ENCODE results near the gene DEUP1.

Gene DEUP1

DNA sequence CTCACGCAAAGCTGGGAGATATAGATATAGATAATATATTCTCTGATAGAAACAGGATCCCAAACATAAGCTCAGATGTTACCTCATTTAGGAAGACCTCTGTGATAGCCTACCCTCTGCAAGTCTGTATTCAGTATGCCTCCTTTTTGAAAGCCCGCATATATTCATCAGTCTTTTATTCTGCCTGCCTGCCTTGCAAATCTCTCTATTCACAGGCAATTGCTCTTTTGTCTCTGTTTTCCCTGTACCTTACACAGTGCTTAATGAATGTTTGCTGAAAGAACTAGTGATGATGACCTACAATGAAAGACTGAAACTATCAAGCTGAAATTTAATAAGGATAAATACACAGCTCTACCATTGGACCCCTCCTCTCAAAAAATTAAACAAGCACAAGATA lies 18.4 kb downstream of the DEUP1 start:
- no peak overlapping the region for H3K4me3 ChIP-seq (ENCODE audit: low read length)
- TF ChIP-seq, protein P1, sequence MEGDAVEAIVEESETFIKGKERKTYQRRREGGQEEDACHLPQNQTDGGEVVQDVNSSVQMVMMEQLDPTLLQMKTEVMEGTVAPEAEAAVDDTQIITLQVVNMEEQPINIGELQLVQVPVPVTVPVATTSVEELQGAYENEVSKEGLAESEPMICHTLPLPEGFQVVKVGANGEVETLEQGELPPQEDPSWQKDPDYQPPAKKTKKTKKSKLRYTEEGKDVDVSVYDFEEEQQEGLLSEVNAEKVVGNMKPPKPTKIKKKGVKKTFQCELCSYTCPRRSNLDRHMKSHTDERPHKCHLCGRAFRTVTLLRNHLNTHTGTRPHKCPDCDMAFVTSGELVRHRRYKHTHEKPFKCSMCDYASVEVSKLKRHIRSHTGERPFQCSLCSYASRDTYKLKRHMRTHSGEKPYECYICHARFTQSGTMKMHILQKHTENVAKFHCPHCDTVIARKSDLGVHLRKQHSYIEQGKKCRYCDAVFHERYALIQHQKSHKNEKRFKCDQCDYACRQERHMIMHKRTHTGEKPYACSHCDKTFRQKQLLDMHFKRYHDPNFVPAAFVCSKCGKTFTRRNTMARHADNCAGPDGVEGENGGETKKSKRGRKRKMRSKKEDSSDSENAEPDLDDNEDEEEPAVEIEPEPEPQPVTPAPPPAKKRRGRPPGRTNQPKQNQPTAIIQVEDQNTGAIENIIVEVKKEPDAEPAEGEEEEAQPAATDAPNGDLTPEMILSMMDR (IDR thresholded peaks at IDR 0.05; ENCODE audit: insufficient read depth, low read depth, low read length, missing control alignments), result no peak
- DNase-seq (ENCODE audit: low read depth), result no peak

DNA sequence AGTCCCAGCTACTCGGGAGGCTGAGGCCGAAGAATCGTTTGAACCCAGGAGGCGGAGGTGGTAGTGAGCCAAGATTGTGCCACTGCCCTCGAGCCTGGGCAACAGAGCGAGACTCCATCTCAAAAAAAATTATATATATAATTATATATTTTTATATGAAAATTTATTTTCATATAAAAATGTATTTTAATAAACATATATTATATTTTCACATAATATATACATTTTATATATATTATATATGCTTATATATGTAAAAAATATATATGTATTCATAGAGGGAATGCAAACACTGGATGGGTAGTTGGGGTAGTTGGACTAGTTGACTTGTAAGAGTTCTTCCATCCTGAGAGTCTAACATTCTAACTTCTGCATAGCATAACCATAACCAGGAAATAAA lies 20.3 kb downstream of the DEUP1 start:
- DNase-seq (ENCODE audit: low read depth), result no peak
- TF ChIP-seq, protein P1 (IDR thresholded peaks at IDR 0.05; ENCODE audit: insufficient read depth, low read depth, low read length, missing control alignments), result no peak
- no peak overlapping the region for H3K4me3 ChIP-seq (ENCODE audit: low read length)

DNA sequence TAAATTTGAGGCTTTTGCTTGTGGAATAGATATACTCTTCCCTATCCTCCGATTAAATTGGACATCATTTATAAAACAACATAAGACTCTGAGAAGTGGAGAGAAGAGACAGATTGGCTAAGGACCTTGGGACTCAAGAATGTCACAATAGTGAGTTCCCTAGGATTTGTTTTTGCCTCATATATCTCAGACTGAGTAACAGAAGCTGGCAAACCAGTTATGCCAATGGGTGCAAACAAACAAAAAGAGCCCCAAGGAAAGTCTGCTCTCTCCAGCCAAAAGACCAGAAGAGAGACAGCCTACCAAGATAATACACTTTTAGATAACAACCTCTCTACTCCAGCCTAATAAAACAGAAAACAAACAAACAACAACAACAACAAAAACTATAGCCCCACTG lies 28.9 kb downstream of the DEUP1 start:
- TF ChIP-seq, protein P1 (IDR thresholded peaks at IDR 0.05; ENCODE audit: insufficient read depth, low read depth, low read length, missing control alignments), result no peak
- no peak overlapping the region for H3K4me3 ChIP-seq (ENCODE audit: low read length)
- DNase-seq (ENCODE audit: low read depth), result peak; percentile 18

- TF ChIP-seq, protein P1 (IDR thresholded peaks at IDR 0.05; ENCODE audit: insufficient read depth, low read depth, low read length, missing control alignments), result no peak
- DNase-seq (ENCODE audit: low read depth), result no peak
- no peak overlapping the region for H3K4me3 ChIP-seq (ENCODE audit: low read length)
Observed at GRCh38 chr11:93361435-93361834, 30.9 kb downstream of the DEUP1 start.

GRCh38 chr11:93368022-93368421 lies 37.5 kb downstream of the DEUP1 start:
- H3K4me3 ChIP-seq (ENCODE audit: low read length), result no peak overlapping the region
- DNase-seq (ENCODE audit: low read depth), result no peak
- TF ChIP-seq, protein P1 (IDR thresholded peaks at IDR 0.05; ENCODE audit: insufficient read depth, low read depth, low read length, missing control alignments), result no peak

DNA sequence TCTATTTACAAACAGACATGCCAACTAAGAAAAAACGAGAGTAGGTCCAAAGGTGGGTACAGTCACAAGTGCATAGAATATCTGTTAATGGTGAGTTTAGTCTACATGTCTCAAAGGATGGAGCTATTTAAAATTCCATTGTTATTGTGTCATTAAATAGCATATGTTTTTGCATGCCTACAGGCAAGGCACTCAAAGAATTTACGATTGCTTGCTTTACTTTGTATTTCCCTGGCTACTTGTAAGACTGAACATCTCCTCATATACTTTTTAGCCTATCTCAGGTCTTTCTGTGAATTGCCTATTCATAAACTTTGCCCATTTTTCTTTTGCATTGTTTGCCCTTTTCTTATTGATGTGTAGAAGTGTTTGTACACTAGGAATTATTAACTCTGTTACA lies 39.7 kb downstream of the DEUP1 start:
- peak; percentile 54 for DNase-seq (ENCODE audit: low read depth)
- TF ChIP-seq, protein P1 (IDR thresholded peaks at IDR 0.05; ENCODE audit: insufficient read depth, low read depth, low read length, missing control alignments), result no peak
- H3K4me3 ChIP-seq (ENCODE audit: low read length), result no peak overlapping the region

GRCh38 chr11:93389737-93390136 lies 59.2 kb downstream of the DEUP1 start:
- DNase-seq (ENCODE audit: low read depth), result peak; percentile 9

More at GRCh38 chr11:93389737-93390136, 59.2 kb downstream of the DEUP1 start:
- no peak overlapping the region for H3K4me3 ChIP-seq (ENCODE audit: low read length)
- TF ChIP-seq, protein P1 (IDR thresholded peaks at IDR 0.05; ENCODE audit: insufficient read depth, low read depth, low read length, missing control alignments), result no peak

Data from epithelial cell of esophagus (primary cell).